SK-N-MC (cell line): ENCODE data around the gene AP4M1.

Experiments
- EZH2 ChIP-seq: fragments of 200-600 bp; sonication (generic); IDR thresholded peaks from one replicate; pipeline ENCODE4 v1.6.1; 2017; ENCODE audit warnings: antibody characterized with exemption
- FOXP2 ChIP-seq: optimal IDR thresholded peaks from 2 replicates; pipeline ENCODE3; 2011; ENCODE audit warnings: mild to moderate bottlenecking, moderate library complexity; ENCODE audit not compliant: insufficient read depth; ENCODE audit errors: extremely low read length, control extremely low read depth
- POLR2AphosphoS5 ChIP-seq: IDR thresholded peaks from 2 replicates; pipeline ENCODE4 v1.6.1; 2012; ENCODE audit warnings: mild to moderate bottlenecking, low read depth, low read length, borderline replicate concordance

DNA sequence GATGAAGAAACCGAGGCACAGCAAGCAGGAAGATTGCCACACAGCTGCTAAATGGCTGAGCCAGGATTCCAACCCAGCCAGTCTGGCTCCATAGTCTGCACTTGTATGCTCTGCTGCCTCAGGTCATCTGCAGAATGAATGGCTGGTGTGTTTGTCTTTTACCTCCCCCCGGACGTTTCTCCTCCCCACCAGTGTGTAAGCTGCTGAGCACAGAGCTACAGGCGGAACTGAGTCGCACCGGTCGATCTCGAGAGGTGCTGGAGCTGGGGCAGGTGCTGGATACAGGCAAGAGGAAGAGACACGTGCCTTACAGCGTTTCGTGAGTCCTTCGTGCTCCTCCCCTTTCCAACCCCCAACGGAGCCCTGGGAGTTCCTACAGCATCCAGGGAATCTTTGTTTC lies 20.6 kb downstream of the AP4M1 start:
- TF ChIP-seq EZH2 (no peak), POLR2AphosphoS5 (no peak), FOXP2 (no peak)
